Diencephalon (tissue), 1 donor: Measurements from ENCODE around the gene GJC1. TPM values are rescaled to one million over a fixed set of nuclear protein-coding genes. Genes with fewer than 3 reads are reported as not detected.

ENCODE experiments used
- total RNA-seq: library from RNA; depleted of rRNA; stranded (reverse); fragments of >200 nt; gene quantifications from one replicate; pipeline ENCODE4 v1.2.3, GENCODE V29; 2014

Gene GJC1
- 31.4 TPM for total RNA-seq

DNA sequence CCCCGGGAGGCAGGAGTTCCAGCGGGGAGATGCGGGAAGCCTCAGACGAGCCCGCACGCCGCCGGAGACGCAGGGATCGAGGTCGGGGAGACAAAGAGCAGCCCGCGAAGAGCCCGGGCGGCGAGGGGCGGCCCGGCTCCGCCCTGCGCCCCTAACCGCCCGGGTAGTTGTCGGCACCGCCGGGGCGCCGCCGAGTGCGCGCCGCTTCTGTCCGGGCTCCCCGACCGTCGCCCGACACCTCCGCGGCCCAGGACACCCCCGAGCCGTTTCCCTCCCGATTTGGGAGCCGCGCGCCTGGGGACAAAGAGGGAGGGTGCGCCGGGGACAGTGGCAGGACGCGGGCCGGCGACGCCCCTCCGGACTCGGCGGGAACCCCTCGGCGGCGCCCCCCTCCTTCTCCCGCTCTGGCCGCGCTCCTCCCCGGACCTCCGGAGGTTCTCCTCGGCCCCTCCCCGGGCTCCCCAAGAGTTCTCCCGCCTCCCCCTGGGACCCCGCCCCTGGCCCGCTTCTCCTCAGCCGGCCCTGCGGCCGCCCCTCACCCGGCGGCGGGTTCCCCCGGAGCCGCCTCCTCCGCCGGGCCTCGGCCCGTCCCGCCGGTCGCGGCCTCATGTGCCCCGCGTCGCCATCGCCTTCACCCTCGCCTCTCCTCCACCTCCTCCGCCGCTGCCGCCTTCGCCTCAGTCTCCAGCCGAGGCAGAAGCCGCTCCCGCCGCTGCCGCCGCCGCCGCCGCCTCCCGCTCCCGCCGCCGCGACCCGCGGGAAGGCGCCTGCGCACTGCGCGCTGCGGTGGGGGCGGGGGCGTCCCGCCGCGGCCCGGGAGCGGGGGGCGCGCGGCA is at the start of gene GJC1:
Gene GJC1, minus strand, starts transcription at position 765 of the 836 bp plus-strand sequence. CDS start 24,470 bp downstream, outside the sequence.

DNA sequence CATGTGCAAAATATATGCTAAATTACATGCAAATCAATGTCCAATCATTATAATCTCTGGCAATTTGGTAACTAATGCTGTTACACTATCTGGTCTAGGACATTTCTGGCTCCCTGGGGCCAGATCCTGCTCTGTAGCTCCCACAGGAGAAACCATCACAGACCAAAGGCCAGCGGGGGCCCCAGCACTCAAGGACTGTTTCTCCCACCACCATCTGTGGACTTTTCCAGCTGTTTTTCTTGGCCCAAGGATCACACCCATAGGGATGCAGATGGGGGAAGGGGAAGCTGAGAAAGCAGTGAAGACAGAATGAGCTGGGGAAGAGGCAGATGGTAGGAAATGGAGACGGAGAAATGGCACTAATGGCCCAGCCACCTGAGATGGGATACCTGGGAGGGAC is 17.5 kb upstream of the GJC1 start, which contains the start of gene HIGD1B:
Gene HIGD1B, plus strand, starts transcription at position 298 of the 400 bp plus-strand sequence. CDS start 270 bp downstream, outside the sequence.

GRCh38 chr17:44758414-44759085 is 71.5 kb downstream of the GJC1 start, which contains the start of gene ADAM11:
TSS of gene ADAM11 (plus strand) at chr17:44758988. CDS start at chr17:44759200, 212 bp downstream.

Other genes with a start within 250 kb of the GJC1 start
- not detected for gene MEIOC, start 173.8 kb downstream of the GJC1 start, total RNA-seq
- 43.8 TPM for gene CCDC43, start 140.5 kb downstream of the GJC1 start, total RNA-seq
- 5.8 TPM for gene DBF4B, start 121.6 kb downstream of the GJC1 start, total RNA-seq
- 19.8 TPM for gene ADAM11, start 71.3 kb downstream of the GJC1 start, total RNA-seq
- 4.8 TPM for gene HIGD1B, start 17.6 kb upstream of the GJC1 start, total RNA-seq
- gene EFTUD2, start 69.2 kb upstream of the GJC1 start, total RNA-seq: 101 TPM
- gene GFAP, start 85.2 kb upstream of the GJC1 start, total RNA-seq: 1,198 TPM
- 1.4 TPM for gene KIF18B, start 117.5 kb upstream of the GJC1 start, total RNA-seq
- 8.3 TPM for gene C1QL1, start 138.0 kb upstream of the GJC1 start, total RNA-seq
- 49.8 TPM for gene DCAKD, start 221.3 kb upstream of the GJC1 start, total RNA-seq
- 35.1 TPM for gene NMT1, start 231.0 kb upstream of the GJC1 start, total RNA-seq